KMS-11 (cell line): ENCODE measurements around the gene CALCOCO2.

Source experiments
- H2AFZ ChIP-seq: fragments of 200-600 bp; sonication (generic); 2 replicates; pipeline ENCODE4 v1.6.1; 2016; ENCODE audit warnings: antibody characterized with exemption, mixed run types, low read depth
- H3K27ac ChIP-seq: fragments of 200-600 bp; sonication (generic); 2 replicates; pipeline ENCODE4 v1.6.1; 2016; ENCODE audit warnings: mild to moderate bottlenecking, mixed run types
- H3K27me3 ChIP-seq: fragments of 200-600 bp; sonication (generic); 2 replicates; pipeline ENCODE4 v1.6.1; 2017; ENCODE audit warnings: mild to moderate bottlenecking, low read depth, mixed run types, moderate library complexity; ENCODE audit not compliant: insufficient read depth
- H3K36me3 ChIP-seq: fragments of 200-600 bp; sonication (generic); 2 replicates; pipeline ENCODE4 v1.6.1; 2017; ENCODE audit warnings: mild to moderate bottlenecking, mixed run types; ENCODE audit not compliant: insufficient read depth
- H3K4me1 ChIP-seq: fragments of 200-600 bp; sonication (generic); 2 replicates; pipeline ENCODE4 v1.6.1; 2016; ENCODE audit warnings: mild to moderate bottlenecking, low read depth, mixed run types; ENCODE audit not compliant: poor library complexity, severe bottlenecking
- H3K4me2 ChIP-seq: fragments of 200-600 bp; sonication (generic); 2 replicates; pipeline ENCODE4 v1.7.0; 2016; ENCODE audit warnings: mild to moderate bottlenecking, mixed run types
- H3K4me3 ChIP-seq: fragments of 200-600 bp; sonication (generic); IDR thresholded peaks from 2 replicates; pipeline ENCODE4 v1.6.1; 2017; ENCODE audit warnings: low read depth, low read length, mixed read lengths; ENCODE audit not compliant: insufficient read depth
- H3K79me2 ChIP-seq: fragments of 200-600 bp; sonication (generic); 2 replicates; pipeline ENCODE4 v1.6.1; 2016; ENCODE audit warnings: low read depth, mixed run types; ENCODE audit not compliant: insufficient read depth
- H3K9ac ChIP-seq: fragments of 200-600 bp; sonication (generic); 2 replicates; pipeline ENCODE4 v1.6.1; 2016; ENCODE audit warnings: mild to moderate bottlenecking, mixed run types
- H4K20me1 ChIP-seq: fragments of 200-600 bp; sonication (generic); 2 replicates; pipeline ENCODE4 v1.6.1; 2016; ENCODE audit warnings: mild to moderate bottlenecking, mixed run types; ENCODE audit not compliant: insufficient read depth
- TF ChIP-seq, protein P1 (sequence below): fragments of 200-600 bp; sonication (generic); conservative IDR thresholded peaks from 2 replicates; pipeline ENCODE4 v1.6.1; 2017; ENCODE audit warnings: low read depth, mild to moderate bottlenecking, antibody characterized with exemption, low read length, moderate library complexity, mixed read lengths

The CALCOCO2 gene

DNA sequence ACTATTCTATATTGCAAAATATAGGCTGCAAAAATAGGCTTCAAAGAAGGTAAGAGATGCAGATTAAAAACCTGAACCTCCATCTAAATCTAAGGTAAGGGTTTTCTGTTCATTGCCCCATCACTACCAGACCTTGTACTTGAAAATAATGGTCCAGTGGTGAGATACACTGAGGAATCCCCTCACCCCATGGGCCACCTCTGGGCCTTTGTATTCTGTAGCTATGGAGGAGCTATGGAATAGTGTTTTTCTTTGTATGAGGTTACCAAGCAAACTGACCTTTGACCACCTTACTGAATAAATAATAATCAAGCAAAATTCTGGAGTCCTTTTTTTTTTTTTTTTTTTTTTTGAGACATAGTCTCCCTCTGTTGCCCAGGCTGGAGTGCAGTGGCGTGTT is 72.6 kb downstream of the CALCOCO2 start:
- Histone ChIP-seq H3K27ac (no peak overlapping the region), H3K79me2 (no peaks in the 10 kb centered on the region), H4K20me1 (no peaks in the 10 kb centered on the region), H3K4me3 (no peak overlapping the region), H3K36me3 (no peaks in the 10 kb centered on the region), H3K4me2 (no peak overlapping the region), H3K27me3 (no peaks in the 10 kb centered on the region), H3K9ac (no peak overlapping the region), H2AFZ (no peak overlapping the region), H3K4me1 (no peaks in the 10 kb centered on the region)
- TF ChIP-seq, protein P1, sequence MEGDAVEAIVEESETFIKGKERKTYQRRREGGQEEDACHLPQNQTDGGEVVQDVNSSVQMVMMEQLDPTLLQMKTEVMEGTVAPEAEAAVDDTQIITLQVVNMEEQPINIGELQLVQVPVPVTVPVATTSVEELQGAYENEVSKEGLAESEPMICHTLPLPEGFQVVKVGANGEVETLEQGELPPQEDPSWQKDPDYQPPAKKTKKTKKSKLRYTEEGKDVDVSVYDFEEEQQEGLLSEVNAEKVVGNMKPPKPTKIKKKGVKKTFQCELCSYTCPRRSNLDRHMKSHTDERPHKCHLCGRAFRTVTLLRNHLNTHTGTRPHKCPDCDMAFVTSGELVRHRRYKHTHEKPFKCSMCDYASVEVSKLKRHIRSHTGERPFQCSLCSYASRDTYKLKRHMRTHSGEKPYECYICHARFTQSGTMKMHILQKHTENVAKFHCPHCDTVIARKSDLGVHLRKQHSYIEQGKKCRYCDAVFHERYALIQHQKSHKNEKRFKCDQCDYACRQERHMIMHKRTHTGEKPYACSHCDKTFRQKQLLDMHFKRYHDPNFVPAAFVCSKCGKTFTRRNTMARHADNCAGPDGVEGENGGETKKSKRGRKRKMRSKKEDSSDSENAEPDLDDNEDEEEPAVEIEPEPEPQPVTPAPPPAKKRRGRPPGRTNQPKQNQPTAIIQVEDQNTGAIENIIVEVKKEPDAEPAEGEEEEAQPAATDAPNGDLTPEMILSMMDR: no peak

- TF ChIP-seq, protein P1: no peak
- peaks cover 2% of the 10 kb centered on the region for H3K4me1 ChIP-seq
- H3K4me2 ChIP-seq: no peak overlapping the region
- H2AFZ ChIP-seq: no peak overlapping the region
- no peaks in the 10 kb centered on the region for H3K27me3 ChIP-seq
- no peaks in the 10 kb centered on the region for H3K36me3 ChIP-seq
- H4K20me1 ChIP-seq: no peaks in the 10 kb centered on the region
- no peak overlapping the region for H3K4me3 ChIP-seq
- H3K9ac ChIP-seq: no peak overlapping the region
- H3K27ac ChIP-seq: no peak overlapping the region
- H3K79me2 ChIP-seq: peaks cover 5% of the 10 kb centered on the region
These were observed 73.6 kb downstream of the CALCOCO2 start for GRCh38 chr17:48904428-48904827.

DNA sequence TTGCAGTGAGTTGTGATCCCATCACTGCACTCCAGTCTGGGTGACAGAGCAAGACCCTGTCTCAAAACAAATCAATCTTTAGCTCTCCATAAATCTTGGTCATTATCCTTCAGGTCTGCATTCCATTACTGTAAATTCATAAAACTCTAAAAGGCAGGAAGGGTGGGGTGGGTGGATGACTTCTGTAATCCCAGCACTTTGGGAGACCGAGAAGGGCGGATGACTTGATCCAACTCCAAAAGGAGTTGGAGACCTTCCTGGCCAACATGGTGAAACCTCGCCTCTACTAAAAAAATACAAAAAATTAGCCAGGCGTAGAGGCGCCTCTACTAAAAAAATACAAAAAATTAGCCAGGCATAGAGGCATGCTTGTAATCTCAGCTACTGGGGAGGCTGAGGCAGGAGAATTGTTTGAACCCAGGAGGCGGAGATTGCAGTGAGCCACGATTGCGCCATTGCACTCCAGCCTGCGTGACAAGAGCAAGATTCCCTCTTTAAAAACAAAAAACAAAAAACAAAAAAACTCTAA is 75.2 kb downstream of the CALCOCO2 start:
- Histone ChIP-seq H4K20me1 (no peaks in the 10 kb centered on the region), H2AFZ (no peak overlapping the region), H3K27me3 (no peaks in the 10 kb centered on the region), H3K9ac (no peak overlapping the region), H3K36me3 (no peaks in the 10 kb centered on the region; the same call in 1 of the 2 replicates), H3K79me2 (peaks cover 21% of the 10 kb centered on the region), H3K4me3 (no peak overlapping the region), H3K4me1 (peaks cover 18% of the 10 kb centered on the region), H3K4me2 (no peak overlapping the region), H3K27ac (no peak overlapping the region)
- TF ChIP-seq, protein P1: no peak

GRCh38 chr17:48907713-48908046 is 76.8 kb downstream of the CALCOCO2 start:
- Histone ChIP-seq H3K4me1 (peaks cover 33% of the 10 kb centered on the region), H3K36me3 (peaks cover 3% of the 10 kb centered on the region; the same call in 1 of the 2 replicates), H3K27me3 (no peaks in the 10 kb centered on the region), H3K79me2 (peaks cover 38% of the 10 kb centered on the region), H3K4me2 (peak overlapping the region; percentile 86), H2AFZ (peak overlapping the region; percentile 53; the same call in 1 of the 2 replicates), H3K4me3 (no peak overlapping the region), H3K9ac (peak overlapping the region; percentile 86), H3K27ac (peak overlapping the region; percentile 90), H4K20me1 (no peaks in the 10 kb centered on the region)
- TF ChIP-seq, protein P1: no peak
